DOHH2 (cell line): ENCODE data around the gene NRF1.

Source experiments
- EZH2phosphoT487 ChIP-seq: fragments of 200-600 bp; sonication (generic); IDR thresholded peaks from 2 replicates; pipeline ENCODE4 v1.6.1; 2017; ENCODE audit warnings: borderline replicate concordance, mild to moderate bottlenecking, antibody characterized with exemption, low read length, moderate library complexity, mixed read lengths
- TF ChIP-seq, protein P1 (sequence below): fragments of 200-600 bp; sonication (generic); IDR thresholded peaks from one replicate; pipeline ENCODE4 v1.5.1; 2014; ENCODE audit warnings: antibody characterized with exemption, mild to moderate bottlenecking, low read depth, low read length; ENCODE audit not compliant: poor library complexity, severe bottlenecking

DNA sequence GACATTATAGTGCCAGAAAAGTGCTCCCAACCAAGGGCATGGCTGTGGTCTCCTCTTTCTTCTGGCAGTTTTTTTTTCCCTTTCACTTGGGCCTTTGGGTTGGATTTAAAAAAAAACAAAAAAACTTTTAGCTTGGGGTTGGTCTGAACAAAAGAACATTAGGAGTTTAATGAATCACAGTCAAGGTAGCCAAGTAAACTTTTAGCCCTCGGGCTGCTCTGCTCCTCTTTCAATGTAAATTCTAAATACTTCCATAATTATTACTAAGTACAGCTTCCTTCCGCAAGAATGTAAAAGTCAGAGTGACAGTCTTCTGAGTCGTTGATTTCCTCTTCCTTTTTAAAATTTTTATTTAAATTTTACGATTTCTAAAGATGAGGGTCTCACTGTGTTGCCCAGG lies 79.2 kb downstream of the NRF1 start:
- TF ChIP-seq, protein P1, sequence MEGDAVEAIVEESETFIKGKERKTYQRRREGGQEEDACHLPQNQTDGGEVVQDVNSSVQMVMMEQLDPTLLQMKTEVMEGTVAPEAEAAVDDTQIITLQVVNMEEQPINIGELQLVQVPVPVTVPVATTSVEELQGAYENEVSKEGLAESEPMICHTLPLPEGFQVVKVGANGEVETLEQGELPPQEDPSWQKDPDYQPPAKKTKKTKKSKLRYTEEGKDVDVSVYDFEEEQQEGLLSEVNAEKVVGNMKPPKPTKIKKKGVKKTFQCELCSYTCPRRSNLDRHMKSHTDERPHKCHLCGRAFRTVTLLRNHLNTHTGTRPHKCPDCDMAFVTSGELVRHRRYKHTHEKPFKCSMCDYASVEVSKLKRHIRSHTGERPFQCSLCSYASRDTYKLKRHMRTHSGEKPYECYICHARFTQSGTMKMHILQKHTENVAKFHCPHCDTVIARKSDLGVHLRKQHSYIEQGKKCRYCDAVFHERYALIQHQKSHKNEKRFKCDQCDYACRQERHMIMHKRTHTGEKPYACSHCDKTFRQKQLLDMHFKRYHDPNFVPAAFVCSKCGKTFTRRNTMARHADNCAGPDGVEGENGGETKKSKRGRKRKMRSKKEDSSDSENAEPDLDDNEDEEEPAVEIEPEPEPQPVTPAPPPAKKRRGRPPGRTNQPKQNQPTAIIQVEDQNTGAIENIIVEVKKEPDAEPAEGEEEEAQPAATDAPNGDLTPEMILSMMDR, result no peak
- TF ChIP-seq EZH2phosphoT487, result no peak
